Measurements from ENCODE around the gene FOXD2.

Gene FOXD2

GRCh38 chr1:47412437-47412836 lies 25.4 kb upstream of the FOXD2 start:
- no peak for DNase-seq (ENCODE audit: low read depth)
- H3K4me3 ChIP-seq (ENCODE audit: control insufficient read depth, low read depth, low read length) = no peak overlapping the region
- TF ChIP-seq CTCF (IDR thresholded peaks at IDR 0.05; ENCODE audit: control insufficient read depth, insufficient read depth, low read depth, low read length, missing control alignments) = no peak

- DNase-seq (ENCODE audit: low read depth) = no peak
- no peak for TF ChIP-seq CTCF (IDR thresholded peaks at IDR 0.05; ENCODE audit: control insufficient read depth, insufficient read depth, low read depth, low read length, missing control alignments)
- H3K4me3 ChIP-seq (ENCODE audit: control insufficient read depth, low read depth, low read length) = peak within 1 kb of the TSS; percentile 32
Observed at GRCh38 chr1:47415728-47416318, 22.0 kb upstream of the FOXD2 start, which contains the start of gene FOXE3. FOXE3 (plus strand) TSS chr1:47416285; CDS start chr1:47416316, 31 bp downstream.

GRCh38 chr1:47416319-47417169 lies 21.3 kb upstream of the FOXD2 start:
- no peak for TF ChIP-seq CTCF (IDR thresholded peaks at IDR 0.05; ENCODE audit: control insufficient read depth, insufficient read depth, low read depth, low read length, missing control alignments)
- DNase-seq (ENCODE audit: low read depth) = no peak
- peak overlapping the region; percentile 32 for H3K4me3 ChIP-seq (ENCODE audit: control insufficient read depth, low read depth, low read length)

- no peak overlapping the region for H3K4me3 ChIP-seq (ENCODE audit: control insufficient read depth, low read depth, low read length)
- DNase-seq (ENCODE audit: low read depth) = no peak
- TF ChIP-seq CTCF (IDR thresholded peaks at IDR 0.05; ENCODE audit: control insufficient read depth, insufficient read depth, low read depth, low read length, missing control alignments) = no peak
Observed at GRCh38 chr1:47417170-47418044, 20.4 kb upstream of the FOXD2 start.

- no peak overlapping the region for H3K4me3 ChIP-seq (ENCODE audit: control insufficient read depth, low read depth, low read length)
- no peak for TF ChIP-seq CTCF (IDR thresholded peaks at IDR 0.05; ENCODE audit: control insufficient read depth, insufficient read depth, low read depth, low read length, missing control alignments)
- no peak for DNase-seq (ENCODE audit: low read depth)
Observed at GRCh38 chr1:47418122-47418521, 19.7 kb upstream of the FOXD2 start.

- no peak for TF ChIP-seq CTCF (IDR thresholded peaks at IDR 0.05; ENCODE audit: control insufficient read depth, insufficient read depth, low read depth, low read length, missing control alignments)
- H3K4me3 ChIP-seq (ENCODE audit: control insufficient read depth, low read depth, low read length) = no peak overlapping the region
- DNase-seq (ENCODE audit: low read depth) = no peak
Observed at GRCh38 chr1:47418681-47419325, 19.0 kb upstream of the FOXD2 start.
